ENCODE data around the gene CPSF2.

Gene CPSF2

GRCh38 chr14:92215579-92215978 lies 93.8 kb downstream of the CPSF2 start:
- Histone ChIP-seq H3K27ac (ENCODE audit: low read depth, low read length) (no peak overlapping the region), H3K9ac (ENCODE audit: low read length in 5 of 5) (no peak overlapping the region), H3K4me3 (ENCODE audit: low read depth in 1 of 5, low read length in 5 of 5) (no peak overlapping the region), H3K4me1 (ENCODE audit: control insufficient read depth in 5 of 5, insufficient read depth in 5 of 5, low read length in 5 of 5) (no peaks in the 10 kb centered on the region), H3K27me3 (ENCODE audit: control insufficient read depth in 5 of 5, insufficient read depth in 4 of 5, low read length in 5 of 5) (peaks cover 0 to 2% (median 0%) of the 10 kb centered on the region in 5 donors), H3K9me3 (ENCODE audit: control insufficient read depth in 5 of 5, low read length in 5 of 5) (no peaks in the 10 kb centered on the region), H3K36me3 (ENCODE audit: control insufficient read depth in 5 of 5, insufficient read depth in 5 of 5, low read length in 5 of 5) (no peaks in the 10 kb centered on the region)

- Histone ChIP-seq H3K27ac (ENCODE audit: low read depth, low read length) (no peak overlapping the region), H3K9ac (ENCODE audit: low read length in 5 of 5) (no peak overlapping the region), H3K36me3 (ENCODE audit: control insufficient read depth in 5 of 5, insufficient read depth in 5 of 5, low read length in 5 of 5) (no peaks in the 10 kb centered on the region), H3K27me3 (ENCODE audit: control insufficient read depth in 5 of 5, insufficient read depth in 4 of 5, low read length in 5 of 5) (no peaks in the 10 kb centered on the region), H3K4me3 (ENCODE audit: low read depth in 1 of 5, low read length in 5 of 5) (no peak overlapping the region), H3K9me3 (ENCODE audit: control insufficient read depth in 5 of 5, low read length in 5 of 5) (no peaks in the 10 kb centered on the region), H3K4me1 (ENCODE audit: control insufficient read depth in 5 of 5, insufficient read depth in 5 of 5, low read length in 5 of 5) (peaks cover 0 to 3% (median 2%) of the 10 kb centered on the region in 5 donors)
Measured at GRCh38 chr14:92217936-92218335, 96.2 kb downstream of the CPSF2 start.

Measured in subcutaneous abdominal adipose tissue (tissue), 5 donors.